Measurements from ENCODE around the gene F2RL2.
"Not testable (repeated sequence)": the region's sequence is repeated elsewhere in the genome, so short reads cannot be mapped to it uniquely, and the experiment has no call there.

F2RL2 gene

DNA sequence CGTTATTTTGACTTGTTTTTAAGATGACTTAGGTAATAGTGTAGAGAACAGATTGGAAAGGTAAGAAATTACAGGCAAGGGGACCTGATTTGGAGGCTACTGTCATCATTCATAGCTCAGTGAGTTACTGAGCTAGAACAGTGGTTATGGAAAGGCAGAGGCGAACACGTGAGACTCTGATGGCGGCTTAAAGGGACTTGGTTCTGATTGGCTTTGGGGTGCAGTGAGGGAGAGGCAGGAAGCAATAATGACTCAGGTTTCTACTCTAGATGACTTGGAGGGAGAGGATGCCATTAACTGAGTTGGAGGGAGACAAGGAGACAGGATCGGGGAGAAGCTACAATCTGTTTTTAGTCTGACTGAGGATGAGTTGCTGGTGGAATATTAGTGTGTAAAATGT lies 3.0 kb downstream of the F2RL2 start:
- no peak for DNase-seq

GRCh38 chr5:76617675-76618074 lies 5.5 kb downstream of the F2RL2 start:
- DNase-seq = peak; percentile 69

DNA sequence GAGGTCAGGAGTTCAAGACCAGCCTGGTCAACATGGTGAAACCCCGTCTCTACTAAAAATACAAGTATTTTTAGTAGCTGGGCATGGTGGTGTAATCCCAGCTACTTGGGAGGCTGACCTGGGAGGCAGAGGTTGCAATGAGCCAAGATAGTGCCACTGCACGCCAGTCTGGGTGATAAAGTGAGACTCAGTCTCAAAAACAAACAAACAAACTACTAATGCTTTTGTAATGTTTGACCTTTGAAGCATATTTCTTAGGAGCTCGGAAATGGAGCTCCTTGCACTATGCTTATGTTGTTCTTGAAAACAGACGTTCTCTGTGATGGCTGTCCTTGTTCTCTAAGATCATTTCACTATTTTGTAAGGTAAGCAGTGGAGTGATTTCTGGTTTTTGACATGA lies 6.0 kb downstream of the F2RL2 start:
- no peak for DNase-seq

- no peak for DNase-seq
These were observed 7.0 kb downstream of the F2RL2 start for GRCh38 chr5:76616206-76616605.

DNA sequence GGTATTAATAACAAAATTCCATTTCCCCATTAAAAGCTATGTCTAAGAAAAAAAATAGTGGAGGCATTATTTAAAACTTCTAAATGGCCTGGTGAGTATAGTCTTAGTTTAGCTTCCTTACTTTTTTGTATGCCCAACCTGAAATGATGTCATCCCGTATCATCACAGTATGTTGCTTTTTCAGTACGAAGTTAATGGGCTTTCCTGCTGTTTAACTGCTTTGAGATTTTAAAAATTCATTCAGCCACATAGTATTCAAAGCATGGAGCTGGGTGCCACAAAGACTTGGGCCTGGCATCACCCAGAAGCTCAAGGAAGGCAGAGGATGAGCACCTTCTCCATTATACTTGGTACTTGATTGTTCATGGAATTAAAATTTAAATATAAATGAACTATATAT lies 7.4 kb downstream of the F2RL2 start:
- no peak for DNase-seq

- no peak for DNase-seq
These were observed 10.3 kb downstream of the F2RL2 start for GRCh38 chr5:76612942-76613341.

- no peak for DNase-seq
These were observed 13.0 kb downstream of the F2RL2 start for GRCh38 chr5:76610196-76610595.

GRCh38 chr5:76608833-76609232 lies 14.4 kb downstream of the F2RL2 start:
- no peak for DNase-seq

DNA sequence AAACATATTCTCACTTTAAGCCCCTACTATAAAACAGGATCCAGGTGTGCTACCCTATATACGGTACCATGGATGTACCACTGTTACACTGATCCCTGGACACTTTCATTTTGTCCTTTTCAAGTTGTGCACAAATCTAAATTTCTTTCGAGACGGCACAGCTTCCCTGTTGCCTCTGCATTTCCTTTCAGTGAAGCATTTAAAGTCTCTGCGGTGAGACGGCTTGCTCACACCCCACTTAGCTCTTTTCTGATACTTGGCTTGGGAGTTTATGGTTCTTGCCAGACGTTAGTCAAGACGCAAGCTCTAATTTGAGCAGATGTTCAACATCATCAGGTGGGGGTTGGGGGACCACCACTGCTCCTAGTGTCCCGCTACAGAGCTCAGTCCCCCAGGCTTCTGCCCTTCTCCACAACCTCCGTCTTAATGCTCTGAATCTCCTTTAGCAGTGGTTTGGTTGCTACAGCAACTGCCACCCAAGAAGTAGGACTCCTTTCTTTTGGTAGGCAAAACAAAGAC lies 15.8 kb downstream of the F2RL2 start:
- no peak for DNase-seq

DNA sequence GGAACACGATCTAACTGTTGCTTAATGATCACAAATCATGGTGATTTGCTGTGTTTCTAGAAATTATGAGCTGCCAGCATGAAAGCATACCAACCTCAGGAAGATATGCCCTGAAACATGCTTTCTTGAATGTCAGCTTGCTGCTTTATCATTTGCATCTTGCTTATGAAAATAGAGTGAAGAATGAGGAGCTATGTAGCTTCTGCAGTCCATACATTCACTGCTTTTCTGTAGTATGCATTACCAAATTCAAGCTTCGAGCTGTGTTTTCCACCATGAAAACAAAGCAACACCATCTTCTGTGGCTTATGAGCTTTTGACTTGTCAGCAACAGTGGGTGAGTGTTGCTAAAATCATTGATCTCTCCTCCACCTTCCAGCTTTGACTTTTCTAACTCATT lies 16.5 kb downstream of the F2RL2 start:
- no peak for DNase-seq

GRCh38 chr5:76604838-76605237 lies 18.4 kb downstream of the F2RL2 start:
- DNase-seq = no peak

DNA sequence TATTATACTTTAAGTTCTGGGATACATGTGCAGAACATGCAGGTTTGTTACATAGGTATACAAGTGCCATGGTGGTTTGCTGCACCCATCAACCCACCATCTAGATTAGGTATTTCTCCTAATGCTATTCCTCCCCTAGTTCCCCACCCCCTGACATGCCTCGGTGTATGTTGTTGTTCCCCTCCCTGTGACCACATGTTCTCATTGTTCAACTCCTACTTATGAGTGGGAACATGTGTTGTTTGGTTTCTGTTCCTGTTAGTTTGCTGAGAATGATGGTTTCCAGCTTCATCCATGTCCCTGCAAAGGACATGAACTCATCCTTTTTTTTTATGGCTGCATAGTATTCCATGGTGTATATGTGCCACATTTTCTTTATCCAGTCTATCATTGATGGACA lies 19.2 kb downstream of the F2RL2 start:
- DNase-seq = not testable (repeated sequence)

GRCh38 chr5:76602094-76602726 lies 21.0 kb downstream of the F2RL2 start:
- no peak for DNase-seq

GRCh38 chr5:76601470-76601869 lies 21.7 kb downstream of the F2RL2 start:
- peak; percentile 74 for DNase-seq

- DNase-seq = no peak
These were observed 22.5 kb downstream of the F2RL2 start for GRCh38 chr5:76600716-76601115.

DNA sequence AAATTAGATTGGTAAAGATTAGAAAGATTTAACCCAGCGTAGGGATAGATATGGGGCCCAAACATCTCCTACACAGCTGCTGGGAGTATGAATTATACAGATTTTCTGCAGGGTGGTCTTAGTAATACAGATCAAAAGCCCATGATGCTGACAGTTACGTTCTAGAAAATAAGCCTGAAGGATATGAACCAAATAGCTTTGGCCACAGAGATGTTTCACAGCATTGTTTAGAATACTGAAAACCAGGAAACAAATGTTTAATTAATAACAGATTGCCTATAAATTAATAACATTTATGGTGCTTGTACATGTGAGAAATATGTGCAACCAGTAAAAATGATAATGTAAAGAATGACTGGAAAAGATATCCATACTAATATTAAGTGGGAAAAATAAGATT lies 24.7 kb downstream of the F2RL2 start:
- no peak for DNase-seq

GRCh38 chr5:76595755-76596481 lies 27.3 kb downstream of the F2RL2 start:
- no peak for DNase-seq

GRCh38 chr5:76594107-76594506 lies 29.1 kb downstream of the F2RL2 start:
- no peak for DNase-seq

- DNase-seq = no peak
These were observed 30.5 kb downstream of the F2RL2 start for GRCh38 chr5:76592692-76593091.

DNA sequence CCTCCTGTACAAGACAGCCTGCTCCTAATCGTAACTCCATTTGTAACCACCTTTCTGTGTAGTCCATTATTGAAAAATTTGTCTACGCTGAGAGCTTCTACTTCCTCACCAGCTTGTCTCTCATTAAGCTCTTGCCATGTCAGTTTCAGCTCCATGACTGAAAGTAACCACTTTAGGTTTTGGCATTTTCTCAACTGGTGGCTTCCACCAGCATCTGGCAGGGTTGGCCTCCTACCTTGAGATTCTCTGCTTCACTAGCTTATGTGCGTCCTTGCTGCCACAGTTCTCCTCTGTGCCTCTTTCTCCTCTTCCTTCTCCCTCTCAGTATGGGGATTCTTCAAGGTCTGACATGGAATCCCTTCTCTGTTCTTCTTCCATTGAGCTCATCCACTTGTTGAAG lies 31.8 kb downstream of the F2RL2 start:
- DNase-seq = no peak

- DNase-seq = no peak
These were observed 33.2 kb downstream of the F2RL2 start for GRCh38 chr5:76590027-76590426.

GRCh38 chr5:76586531-76586930 lies 36.7 kb downstream of the F2RL2 start:
- no peak for DNase-seq

DNA sequence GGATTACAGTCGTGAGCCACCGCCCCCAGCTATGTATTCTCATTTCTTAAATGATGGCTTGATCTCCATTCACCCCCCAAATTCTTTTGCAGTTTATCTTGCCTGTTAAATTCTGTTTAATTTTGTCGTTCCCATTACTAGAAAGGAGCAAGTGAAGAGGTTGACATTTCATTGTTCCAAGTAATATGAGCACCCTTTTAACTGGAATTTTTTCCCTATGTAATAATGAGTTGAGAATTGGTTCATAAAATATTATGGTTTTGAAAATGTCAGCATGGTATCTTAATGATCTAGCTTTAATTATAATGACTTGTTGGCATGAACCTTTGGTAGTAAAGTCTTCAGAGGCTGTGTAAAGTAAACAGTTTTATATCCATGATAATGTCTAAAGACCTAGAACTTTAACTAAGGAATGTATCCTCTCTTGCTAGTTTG lies 37.4 kb downstream of the F2RL2 start:
- no peak for DNase-seq

DNA sequence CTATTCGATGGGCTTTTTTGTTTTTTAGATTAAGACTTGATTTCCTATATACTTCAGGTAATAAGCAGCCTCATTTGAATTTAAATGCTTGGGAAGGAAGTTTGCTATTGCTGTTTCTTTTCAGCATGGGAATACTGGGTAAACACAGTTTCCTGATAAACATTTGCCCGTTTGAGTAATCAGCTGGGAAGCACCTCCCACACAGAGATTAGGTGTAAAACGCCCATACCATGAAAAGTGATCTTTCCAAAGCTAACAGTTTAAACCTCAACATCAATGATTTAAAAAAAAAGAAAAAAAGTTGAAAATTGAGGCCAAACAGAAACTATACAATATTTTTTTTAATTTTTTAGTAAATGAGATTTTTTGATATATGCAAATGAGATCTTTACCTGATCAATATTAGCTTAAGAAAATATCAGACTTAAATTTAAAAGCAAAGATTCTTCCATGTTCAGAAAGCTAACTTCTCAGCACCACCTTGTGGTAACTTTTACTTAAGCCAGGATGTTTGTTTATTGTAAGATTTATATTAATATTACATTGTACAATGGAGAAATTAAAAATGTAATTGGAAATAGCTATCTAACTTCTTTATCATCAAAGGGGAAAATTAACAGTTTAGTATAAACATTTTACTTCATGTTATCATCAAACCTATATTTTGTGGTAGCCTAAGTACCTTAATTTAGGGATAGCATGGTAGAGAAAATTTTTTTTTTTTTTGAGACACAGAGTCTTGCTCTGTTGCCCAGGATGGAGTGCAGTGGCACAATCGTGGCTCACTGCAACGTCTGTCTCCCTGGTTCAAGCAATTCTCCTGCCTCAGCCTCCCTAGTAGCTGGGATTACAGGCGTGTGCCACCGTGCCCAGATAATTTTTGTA lies 39.8 kb downstream of the F2RL2 start:
- no peak for DNase-seq

All from amniotic stem cell (primary cell).